GM12873 (cell line): ENCODE measurements around the gene TBC1D19.

ENCODE experiments used
- TF ChIP-seq, protein P1 (sequence below): IDR thresholded peaks from 2 replicates; pipeline ENCODE4 v1.5.1; 2012; ENCODE audit warnings: low read depth, mild to moderate bottlenecking, moderate library complexity, low read length, control low read depth; ENCODE audit not compliant: insufficient read depth; ENCODE audit errors: missing control alignments

TBC1D19 gene

GRCh38 chr4:26727844-26728243 lies 144.0 kb downstream of the TBC1D19 start:
- TF ChIP-seq, protein P1, sequence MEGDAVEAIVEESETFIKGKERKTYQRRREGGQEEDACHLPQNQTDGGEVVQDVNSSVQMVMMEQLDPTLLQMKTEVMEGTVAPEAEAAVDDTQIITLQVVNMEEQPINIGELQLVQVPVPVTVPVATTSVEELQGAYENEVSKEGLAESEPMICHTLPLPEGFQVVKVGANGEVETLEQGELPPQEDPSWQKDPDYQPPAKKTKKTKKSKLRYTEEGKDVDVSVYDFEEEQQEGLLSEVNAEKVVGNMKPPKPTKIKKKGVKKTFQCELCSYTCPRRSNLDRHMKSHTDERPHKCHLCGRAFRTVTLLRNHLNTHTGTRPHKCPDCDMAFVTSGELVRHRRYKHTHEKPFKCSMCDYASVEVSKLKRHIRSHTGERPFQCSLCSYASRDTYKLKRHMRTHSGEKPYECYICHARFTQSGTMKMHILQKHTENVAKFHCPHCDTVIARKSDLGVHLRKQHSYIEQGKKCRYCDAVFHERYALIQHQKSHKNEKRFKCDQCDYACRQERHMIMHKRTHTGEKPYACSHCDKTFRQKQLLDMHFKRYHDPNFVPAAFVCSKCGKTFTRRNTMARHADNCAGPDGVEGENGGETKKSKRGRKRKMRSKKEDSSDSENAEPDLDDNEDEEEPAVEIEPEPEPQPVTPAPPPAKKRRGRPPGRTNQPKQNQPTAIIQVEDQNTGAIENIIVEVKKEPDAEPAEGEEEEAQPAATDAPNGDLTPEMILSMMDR: no peak

DNA sequence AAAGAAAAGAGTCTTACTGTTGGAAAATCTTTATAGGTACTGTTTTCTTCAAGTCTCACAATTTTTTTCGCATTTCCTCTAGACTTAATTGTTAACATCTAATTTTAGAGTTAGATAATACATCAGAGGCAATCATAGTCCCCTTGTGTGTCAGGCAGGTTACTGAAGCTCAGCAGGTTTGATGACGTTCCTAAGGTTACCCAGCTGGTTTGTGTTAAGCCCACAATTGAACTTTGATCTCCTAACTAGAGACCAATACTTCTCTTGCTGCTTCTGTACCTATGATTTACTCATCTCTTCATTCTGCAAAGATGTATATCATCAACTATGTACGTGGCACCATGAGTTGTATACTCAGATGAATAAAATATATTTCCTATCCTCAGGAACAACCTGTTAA lies 145.1 kb downstream of the TBC1D19 start:
- TF ChIP-seq, protein P1: no peak

DNA sequence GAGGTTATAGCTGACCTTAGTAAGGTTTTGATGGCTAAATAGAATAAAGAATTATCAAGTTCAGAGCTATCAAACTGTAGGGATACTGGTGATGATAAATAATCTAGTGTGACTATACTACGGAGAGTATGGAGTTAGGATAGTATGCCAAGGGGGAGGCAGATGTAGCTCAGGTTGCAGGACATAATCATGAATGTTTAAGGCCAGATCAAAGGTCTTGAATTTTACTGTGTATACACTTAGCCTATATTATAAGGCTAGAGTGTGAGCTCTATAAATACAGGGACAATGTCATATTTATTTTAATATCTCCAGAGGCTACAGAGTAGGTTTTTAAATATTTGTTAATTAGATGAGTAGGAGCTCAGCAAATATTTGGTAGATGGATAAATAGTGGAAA lies 145.7 kb downstream of the TBC1D19 start:
- TF ChIP-seq, protein P1: no peak

- TF ChIP-seq, protein P1: no peak
Measured at GRCh38 chr4:26731351-26732035, 147.6 kb downstream of the TBC1D19 start.

DNA sequence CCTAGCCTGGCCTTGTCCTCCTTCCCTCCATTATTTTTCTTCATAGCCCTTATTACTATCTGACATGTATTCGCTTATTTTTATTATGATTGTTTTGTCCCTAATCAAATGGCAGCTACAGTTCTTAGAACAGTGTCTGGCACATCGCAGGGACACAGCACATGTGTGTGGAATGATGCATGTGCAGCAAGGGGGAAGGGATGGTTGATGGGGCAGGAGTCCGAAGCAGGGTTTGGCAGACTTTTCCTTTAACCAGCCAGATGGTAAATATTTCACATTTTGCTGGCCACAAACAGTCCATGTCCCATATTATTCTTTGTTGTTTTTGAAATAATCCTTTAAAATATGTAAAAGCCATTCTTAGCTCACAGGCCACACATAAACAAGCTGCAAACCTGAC lies 148.5 kb downstream of the TBC1D19 start:
- TF ChIP-seq, protein P1: no peak

- TF ChIP-seq, protein P1: no peak
Measured at GRCh38 chr4:26736621-26737020, 152.7 kb downstream of the TBC1D19 start.

DNA sequence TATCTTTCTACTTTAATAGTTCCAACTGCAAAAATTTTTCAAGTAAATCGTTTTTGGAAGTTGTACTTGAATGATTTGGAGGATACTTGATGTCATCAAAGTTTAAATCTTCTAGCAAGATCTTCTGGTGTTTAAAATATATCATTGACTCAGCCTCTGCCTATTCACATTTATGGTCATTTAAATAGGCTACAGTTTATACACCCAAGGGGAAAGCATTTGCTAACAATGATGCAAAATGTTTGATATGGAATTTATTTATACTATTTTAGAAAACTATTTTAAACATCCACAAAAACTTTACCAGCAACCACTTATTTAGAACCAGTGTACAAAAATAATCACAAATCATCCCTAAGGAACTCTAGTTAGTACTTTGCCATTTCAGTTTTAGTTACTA lies 153.5 kb downstream of the TBC1D19 start:
- TF ChIP-seq, protein P1: no peak
